ENCODE data around the gene ZNF576. TPM values are rescaled to one million over a fixed set of nuclear protein-coding genes. Genes with fewer than 3 reads are reported as not detected.

The ZNF576 gene
- total RNA-seq, 2 donors from 2014 or later = 4.6 to 20.2 TPM

- DNase-seq (ENCODE audit: low spot score) = no peak
Observed at GRCh38 chr19:43592800-43593350, 3.5 kb upstream of the ZNF576 start.

GRCh38 chr19:43594081-43594697 is 2.2 kb upstream of the ZNF576 start:
- H3K4me3 ChIP-seq = peak overlapping the region; percentile 82
- peaks cover 22 to 43% of the 10 kb centered on the region in 2 donors for H3K4me1 ChIP-seq (ENCODE audit: control insufficient read depth in 1 of 2, low read depth in 2 of 2)
- no peak for TF ChIP-seq CTCF (IDR thresholded peaks at IDR 0.05)
- no peaks in the 10 kb centered on the region for H3K27me3 ChIP-seq (replicated peaks; ENCODE audit: insufficient read depth)
- H3K36me3 ChIP-seq = peaks cover 27% of the 10 kb centered on the region
- no peaks in the 10 kb centered on the region for H3K9me3 ChIP-seq
- no peak for ATAC-seq (ENCODE audit: insufficient number of reproducible peaks, low FRiP score, low read depth)
- peak overlapping the region in 1 of 2 donors; percentile 97 for H3K27ac ChIP-seq
- DNase-seq (ENCODE audit: low spot score) = no peak

More at GRCh38 chr19:43592800-43593350, 3.5 kb upstream of the ZNF576 start:
- H3K9me3 ChIP-seq = no peaks in the 10 kb centered on the region
- H3K27ac ChIP-seq = no peak overlapping the region
- no peak for ATAC-seq (ENCODE audit: insufficient number of reproducible peaks, low FRiP score, low read depth)
- peaks cover 27% of the 10 kb centered on the region for H3K36me3 ChIP-seq
- H3K27me3 ChIP-seq (replicated peaks; ENCODE audit: insufficient read depth) = no peaks in the 10 kb centered on the region
- H3K4me1 ChIP-seq (ENCODE audit: control insufficient read depth in 1 of 2, low read depth in 2 of 2) = peaks cover 22 to 38% of the 10 kb centered on the region in 2 donors
- TF ChIP-seq CTCF (IDR thresholded peaks at IDR 0.05) = no peak
- no peak overlapping the region for H3K4me3 ChIP-seq

GRCh38 chr19:43594710-43595604 is 1.4 kb upstream of the ZNF576 start:
- Histone ChIP-seq H3K36me3 (peaks cover 32% of the 10 kb centered on the region), H3K4me3 (peak overlapping the region; percentile 82), H3K9me3 (no peaks in the 10 kb centered on the region), H3K27me3 (replicated peaks; ENCODE audit: insufficient read depth) (no peaks in the 10 kb centered on the region), H3K27ac (peak overlapping the region; percentile 83 to 97), H3K4me1 (ENCODE audit: control insufficient read depth in 1 of 2, low read depth in 2 of 2) (peaks cover 22 to 43% of the 10 kb centered on the region in 2 donors)
- ATAC-seq (ENCODE audit: insufficient number of reproducible peaks, low FRiP score, low read depth) (no peak), DNase-seq (ENCODE audit: low spot score) (no peak)
- TF ChIP-seq CTCF (IDR thresholded peaks at IDR 0.05) = peak; percentile 41

- peak; percentile 12 for ATAC-seq (ENCODE audit: insufficient number of reproducible peaks, low FRiP score, low read depth)
- peaks cover 32% of the 10 kb centered on the region for H3K36me3 ChIP-seq
Observed at GRCh38 chr19:43595605-43595998, 793 bp upstream of the ZNF576 start.

More at GRCh38 chr19:43595605-43595998, 793 bp upstream of the ZNF576 start:
- H3K9me3 ChIP-seq = no peaks in the 10 kb centered on the region
- H3K4me1 ChIP-seq (ENCODE audit: control insufficient read depth in 1 of 2, low read depth in 2 of 2) = peaks cover 22 to 43% of the 10 kb centered on the region in 2 donors
- H3K4me3 ChIP-seq = peak overlapping the region; percentile 82
- DNase-seq (ENCODE audit: low spot score) = no peak
- no peak for TF ChIP-seq CTCF (IDR thresholded peaks at IDR 0.05)
- peak overlapping the region; percentile 83 to 97 for H3K27ac ChIP-seq
- no peaks in the 10 kb centered on the region for H3K27me3 ChIP-seq (replicated peaks; ENCODE audit: insufficient read depth)

Data from thoracic aorta (tissue), 2 donors.